GM12878 (cell line): Measurements from ENCODE around the gene HSPA4. TPM values are rescaled to one million over a fixed set of nuclear protein-coding genes. Genes with fewer than 3 reads are reported as not detected.

Experiments
- ATAC-seq: fragments of 200-7000 bp; cut with Tn5 transposase; 3 replicates; pipeline ENCODE4 v1.9.1; 2020; ENCODE audit warnings: mild to moderate bottlenecking, moderate library complexity
- BruUV-seq: library from RNA; stranded (reverse); fragments of 400-500 nt; replicated peaks from 2 replicates; lab custom pipeline; 2021; lab: Mats Ljungman, UMichigan
- CTCF ChIA-PET: fragments of 300-600 bp; sonication (Branson Sonifier 250); formaldehyde crosslinking; extraction: SDS; loops from one replicate; lab custom pipeline; 2021; ENCODE audit warnings: inconsistent platforms; lab: Yijun Ruan, JAX
- POLR2A ChIA-PET: fragments of 350-600 bp; formaldehyde crosslinking; extraction: SDS; loops from one replicate; lab custom pipeline; 2021; ENCODE audit warnings: inconsistent platforms; lab: Charles Lee
- RAD21 ChIA-PET: fragments of 300-600 bp; sonication (Branson Sonifier 250); formaldehyde crosslinking; loops from one replicate; lab custom pipeline; 2023; ENCODE audit warnings: antibody characterized with exemption; ENCODE audit not compliant: unreplicated experiment; lab: Charles Lee
- SMC1A ChIA-PET: fragments of 300-600 bp; sonication (Branson Sonifier 250); formaldehyde crosslinking; loops from one replicate; lab custom pipeline; 2023; ENCODE audit not compliant: unreplicated experiment, uncharacterized antibody; lab: Charles Lee
- DNase-seq: peaks from one replicate; pipeline ENCODE4 v3.0.0-alpha.2; 2011; ENCODE audit warnings: low read depth, low spot score
- FAIRE-seq: peaks from 3 replicates; lab custom pipeline; 2011; peaks lifted over from hg19 to GRCh38; lab: Jason Lieb, UNC
- H2AFZ ChIP-seq: 2 replicates; pipeline ENCODE4 v1.6.0; 2011; ENCODE audit warnings: low read depth, low read length, control low read depth; ENCODE audit not compliant: control insufficient read depth
- H3K27ac ChIP-seq: 2 replicates; pipeline ENCODE4 v1.5.1; 2011; ENCODE audit warnings: control low read depth; ENCODE audit not compliant: control insufficient read depth, insufficient read depth
- H3K27me3 ChIP-seq, 2 experiments: replicated peaks in 1 of 2; 2 replicates each; pipeline versions ENCODE4 v1.6.0 to v1.6.1; 2011; ENCODE audit warnings: low read length in 1 of 2; ENCODE audit not compliant: control insufficient read depth in 2 of 2, insufficient read depth in 2 of 2
- H3K36me3 ChIP-seq, 2 experiments: 2 replicates each; pipeline ENCODE4 v1.5.1; 2011; ENCODE audit warnings: low read length in 1 of 2; ENCODE audit not compliant: control insufficient read depth in 2 of 2, insufficient read depth in 2 of 2
- H3K4me1 ChIP-seq: 2 replicates; pipeline ENCODE4 v1.6.1; 2011; ENCODE audit warnings: mild to moderate bottlenecking, low read length, moderate library complexity, mixed read lengths; ENCODE audit not compliant: control insufficient read depth, insufficient read depth
- H3K4me2 ChIP-seq: 2 replicates; pipeline ENCODE4 v1.6.0; 2011; ENCODE audit warnings: control low read depth; ENCODE audit not compliant: control insufficient read depth, insufficient read depth
- H3K4me3 ChIP-seq: fragments of 200-600 bp; sonication (generic); 2 replicates; pipeline ENCODE4 v1.5.1; 2016
- H3K79me2 ChIP-seq: 2 replicates; pipeline ENCODE4 v1.6.0; 2011; ENCODE audit warnings: low read length; ENCODE audit not compliant: control insufficient read depth, insufficient read depth
- H3K9ac ChIP-seq: 2 replicates; pipeline ENCODE4 v1.8.0; 2011; ENCODE audit warnings: low read length, control low read depth, mixed read lengths; ENCODE audit not compliant: control insufficient read depth, insufficient read depth
- H3K9me3 ChIP-seq: replicated peaks from 3 replicates; pipeline ENCODE4 v1.5.1; 2011; ENCODE audit warnings: mild to moderate bottlenecking, low read length; ENCODE audit not compliant: control insufficient read depth, insufficient read depth
- H4K20me1 ChIP-seq: 2 replicates; pipeline ENCODE4 v1.6.0; 2011; ENCODE audit not compliant: control insufficient read depth, insufficient read depth
- IRF5 ChIP-seq: fragments of 450-650 bp; IDR thresholded peaks from 2 replicates; pipeline ENCODE4 v1.6.1; 2017; ENCODE audit warnings: borderline replicate concordance
- KAT2A ChIP-seq: conservative IDR thresholded peaks from 2 replicates; pipeline ENCODE4 v1.6.1; 2011; ENCODE audit warnings: low read depth, low read length; ENCODE audit not compliant: control insufficient read depth
- NBN ChIP-seq: fragments of 450-650 bp; IDR thresholded peaks from 2 replicates; pipeline ENCODE4 v1.6.1; 2016
- SMC3 ChIP-seq: IDR thresholded peaks from 2 replicates; pipeline ENCODE4 v1.6.1; 2011; ENCODE audit warnings: low read length, improper control_type of control experiment, borderline replicate concordance
- SRF ChIP-seq, 2 experiments: IDR thresholded peaks; 2 replicates each; pipeline ENCODE4 v1.6.1; 2011; ENCODE audit warnings: low read depth in 2 of 2, low read length in 2 of 2, mild to moderate bottlenecking in 1 of 2, moderate library complexity in 1 of 2
- TCF7 ChIP-seq: IDR thresholded peaks from 2 replicates; pipeline ENCODE4 v1.6.1; 2014; ENCODE audit warnings: antibody characterized with exemption, borderline replicate concordance
- ZSCAN29 ChIP-seq: fragments of 450-650 bp; IDR thresholded peaks from 2 replicates; pipeline ENCODE4 v1.6.1; 2017; ENCODE audit warnings: mild to moderate bottlenecking, moderate library complexity
- WGBS: methylation state at CpG from one replicate; pipeline ENCODE4 v1.1.6; 2016; ENCODE audit warnings: low lambda C conversion rate; ENCODE audit not compliant: insufficient replicate concordance, insufficient coverage; ENCODE audit errors: missing lambda C conversion rate; 5-methylcytosine and 5-hydroxymethylcytosine counted together
- in situ Hi-C: fragments of 300-500 bp; cut with MboI; formaldehyde crosslinking; loops from 9 replicates; pipeline ENCODE4 v1.14.3; 2018; ENCODE audit warnings: mixed read lengths
- intact Hi-C: fragments of 100-400 bp; cut with micrococcal nuclease; formaldehyde crosslinking; loops from one replicate; pipeline ENCODE4 v1.14.2; 2022; ENCODE audit not compliant: unreplicated experiment
- polyA plus RNA-seq, 11 experiments: library from polyadenylated mRNA; depleted of rRNA in 4 of 11; unstranded in 6 of 11; stranded (reverse) in 5 of 11; fragments of >200 nt; fragmentation: Nextera tagmentation in 4 of 11; fragmentation: Illumina TruSeq in 1 of 11; extraction: Ambion mirVana in 4 of 11; extraction: Trizol in 1 of 11; gene quantifications; 1 replicate in 1 of 11; 2 replicates in 10 of 11; pipeline versions ENCODE4 v1.2.1 to v1.2.3, GENCODE V29; 2011 to 2016; ENCODE audit warnings: inconsistent platforms in 2 of 11, missing spikeins in 2 of 11, low read depth in 1 of 11
- total RNA-seq, 4 experiments: library from RNA; depleted of rRNA in 3 of 4; stranded (reverse); fragments of >200 nt in 3 of 4; fragmentation: Illumina TruSeq in 1 of 4; extraction: Trizol in 1 of 4; gene quantifications; 2 replicates each; pipeline versions ENCODE4 v1.2.1 to v1.2.3, GENCODE V29; 2013 to 2021

Gene HSPA4
- total and polyA plus RNA-seq, 10 of the 15 experiments (the other 5 are each of a cell fraction or from before 2014, with no cell fraction given), result 61.6 to 234 (median 116) TPM

- no peaks in the 10 kb centered on the region for H3K4me1 ChIP-seq
- no peak overlapping the region for H3K9ac ChIP-seq
- CTCF ChIA-PET, result interaction anchor here (1.2 kb wide), 1 partner anchor 281 kb away, joined by 4 read pairs; no protein-coding TSS in a partner anchor
- FAIRE-seq (no peak), ATAC-seq (no peak), DNase-seq (no peak)
- no peaks in the 10 kb centered on the region for H3K79me2 ChIP-seq
- no peak overlapping the region for H3K4me3 ChIP-seq
- intact Hi-C loops, result no loop called here
- H3K9me3 ChIP-seq, result no peaks in the 10 kb centered on the region; the same call in 2 of the 3 replicates
- no peak overlapping the region for H3K4me2 ChIP-seq
- 10% methylated on average over 6 of the region's 6 CpGs for WGBS
- no peak overlapping the region for H3K27ac ChIP-seq
- H2AFZ ChIP-seq, result no peak overlapping the region
- POLR2A ChIA-PET, result no interaction called here
- TF ChIP-seq TCF7 (no peak), ZSCAN29 (no peak), IRF5 (no peak), SRF (IDR thresholded peaks at IDR 0.05; ENCODE audit: low read depth in 2 of 2, low read length in 2 of 2) (no peak), KAT2A (no peak), SMC3 (no peak), NBN (no peak)
- no TSS peak for BruUV-seq
- SMC1A ChIA-PET, result no interaction called here
- in situ Hi-C loops, result no loop called here
- no peaks in the 10 kb centered on the region for H4K20me1 ChIP-seq
- H3K27me3 ChIP-seq, result peaks cover 0 to 5% of the 10 kb centered on the region in 2 experiments; a peak in 3 of 4 replicates
- no peaks in the 10 kb centered on the region for H3K36me3 ChIP-seq
- RAD21 ChIA-PET, result interaction anchor here (0.9 kb wide), 1 partner anchor 24 kb away, joined by 3 read pairs; no protein-coding TSS in a partner anchor
Measured at GRCh38 chr5:133142782-133143181, 91.0 kb downstream of the HSPA4 start.
